Psoas muscle (tissue), 8 donors: ENCODE results near the gene TRAF3IP3. TPM values are rescaled to one million over a fixed set of nuclear protein-coding genes. Genes with fewer than 3 reads are reported as not detected.

ENCODE experiments used
- ATAC-seq, 4 donors: fragments of 200-7000 bp; cut with Tn5 transposase; one replicate each; pipeline ENCODE4 v1.9.1; 2020; ENCODE audit warnings: moderate library complexity in 3 of 4, mild to moderate bottlenecking in 2 of 4
- DNase-seq, 2 donors: peaks; one replicate each; pipeline ENCODE4 v3.0.0-alpha.2; 2020
- H3K27ac ChIP-seq: fragments of 200-600 bp; one replicate; pipeline ENCODE4 v1.8.0; 2022
- H3K27me3 ChIP-seq, 3 donors: fragments of 200-600 bp in 1 of 3; one replicate each; pipeline versions ENCODE4 v1.6.1 to v1.8.0; 2013 to 2022; ENCODE audit warnings: low read length in 2 of 3, mild to moderate bottlenecking in 2 of 3, moderate library complexity in 1 of 3; ENCODE audit not compliant: insufficient read depth in 3 of 3
- H3K36me3 ChIP-seq, 2 donors: fragments of 200-600 bp in 1 of 2; one replicate each; pipeline versions ENCODE4 v1.6.1 to v1.8.0; 2013 to 2022; ENCODE audit warnings: low read depth in 1 of 2, mild to moderate bottlenecking in 1 of 2, moderate library complexity in 1 of 2; ENCODE audit not compliant: insufficient read depth in 1 of 2
- H3K4me1 ChIP-seq: fragments of 200-600 bp; one replicate; pipeline ENCODE4 v1.8.0; 2022
- H3K4me3 ChIP-seq: fragments of 200-600 bp; one replicate; pipeline ENCODE4 v1.8.0; 2022; ENCODE audit warnings: mild to moderate bottlenecking
- H3K9me3 ChIP-seq: fragments of 200-600 bp; one replicate; pipeline ENCODE4 v1.8.0; 2022
- WGBS, 3 donors: extraction: QIAGEN DNeasy Blood & Tissue Kit; methylation state at CpG; one replicate each; pipeline versions ENCODE4 v1.1.6 to v1.1.7; 2013; 5-methylcytosine and 5-hydroxymethylcytosine counted together
- intact Hi-C, 2 donors: fragments of 100-400 bp; cut with DNase I; formaldehyde crosslinking; loops; one replicate each; pipeline versions ENCODE4 v1.11.0 to v1.14.2; 2022
- polyA plus RNA-seq, 3 donors: library from polyadenylated mRNA; stranded (reverse); fragments of 200-250 nt; gene quantifications; one replicate each; pipeline ENCODE4 v1.2.3, GENCODE V29; 2013
- total RNA-seq, 4 donors: library from RNA; stranded (reverse); fragmentation: NEBNext Ultra II Directional in 2 of 4; extraction: Animal tissue kit (Norgen Biotek cat#: 25700) in 2 of 4; gene quantifications; one replicate each; pipeline versions ENCODE4 v1.2.1 to v1.2.4, GENCODE V29; 2021 to 2023
- TF ChIP-seq, protein P1 (sequence below): fragments of 200-600 bp; IDR thresholded peaks from one replicate; pipeline ENCODE4 v1.8.0; 2022; ENCODE audit warnings: antibody characterized with exemption
- donor health status: healthy with polysubstance abuse.
- donor health status: DM: no; HTN: no; CAD: no; lungs with moderate emphysema.
- donor health status: Bipolar disorder and iron deficiency.
- donor health status: healthy.
- donor health status: DM: yes; HTN: yes; CAD: no.
- donor health status: DM: no; HTN: no; CAD: no.
- donor health status: DM: no; HTN: no; CAD: no.
- donor health status: DM: yes; HTN: yes; CAD: no.

TRAF3IP3 gene
- total and polyA plus RNA-seq, 7 donors, result 0.23 to 2.0 (median 0.84) TPM

- no peaks in the 10 kb centered on the region for H3K9me3 ChIP-seq
- H3K4me1 ChIP-seq, result no peaks in the 10 kb centered on the region
- intact Hi-C loops, result no loop called here
- no peak for DNase-seq
- no peak for ATAC-seq
- 74 to 76% (median 76%) methylated on average over 9 of the region's 9 CpGs for WGBS, 3 donors
- TF ChIP-seq, protein P1, sequence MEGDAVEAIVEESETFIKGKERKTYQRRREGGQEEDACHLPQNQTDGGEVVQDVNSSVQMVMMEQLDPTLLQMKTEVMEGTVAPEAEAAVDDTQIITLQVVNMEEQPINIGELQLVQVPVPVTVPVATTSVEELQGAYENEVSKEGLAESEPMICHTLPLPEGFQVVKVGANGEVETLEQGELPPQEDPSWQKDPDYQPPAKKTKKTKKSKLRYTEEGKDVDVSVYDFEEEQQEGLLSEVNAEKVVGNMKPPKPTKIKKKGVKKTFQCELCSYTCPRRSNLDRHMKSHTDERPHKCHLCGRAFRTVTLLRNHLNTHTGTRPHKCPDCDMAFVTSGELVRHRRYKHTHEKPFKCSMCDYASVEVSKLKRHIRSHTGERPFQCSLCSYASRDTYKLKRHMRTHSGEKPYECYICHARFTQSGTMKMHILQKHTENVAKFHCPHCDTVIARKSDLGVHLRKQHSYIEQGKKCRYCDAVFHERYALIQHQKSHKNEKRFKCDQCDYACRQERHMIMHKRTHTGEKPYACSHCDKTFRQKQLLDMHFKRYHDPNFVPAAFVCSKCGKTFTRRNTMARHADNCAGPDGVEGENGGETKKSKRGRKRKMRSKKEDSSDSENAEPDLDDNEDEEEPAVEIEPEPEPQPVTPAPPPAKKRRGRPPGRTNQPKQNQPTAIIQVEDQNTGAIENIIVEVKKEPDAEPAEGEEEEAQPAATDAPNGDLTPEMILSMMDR, result no peak
- peaks cover 0 to 24% (median 3%) of the 10 kb centered on the region in 3 donors for H3K27me3 ChIP-seq
- no peak overlapping the region for H3K27ac ChIP-seq
- H3K4me3 ChIP-seq, result no peak overlapping the region
- H3K36me3 ChIP-seq, result no peaks in the 10 kb centered on the region
These were observed 42.3 kb downstream of the TRAF3IP3 start for GRCh38 chr1:209797978-209798639.

DNA sequence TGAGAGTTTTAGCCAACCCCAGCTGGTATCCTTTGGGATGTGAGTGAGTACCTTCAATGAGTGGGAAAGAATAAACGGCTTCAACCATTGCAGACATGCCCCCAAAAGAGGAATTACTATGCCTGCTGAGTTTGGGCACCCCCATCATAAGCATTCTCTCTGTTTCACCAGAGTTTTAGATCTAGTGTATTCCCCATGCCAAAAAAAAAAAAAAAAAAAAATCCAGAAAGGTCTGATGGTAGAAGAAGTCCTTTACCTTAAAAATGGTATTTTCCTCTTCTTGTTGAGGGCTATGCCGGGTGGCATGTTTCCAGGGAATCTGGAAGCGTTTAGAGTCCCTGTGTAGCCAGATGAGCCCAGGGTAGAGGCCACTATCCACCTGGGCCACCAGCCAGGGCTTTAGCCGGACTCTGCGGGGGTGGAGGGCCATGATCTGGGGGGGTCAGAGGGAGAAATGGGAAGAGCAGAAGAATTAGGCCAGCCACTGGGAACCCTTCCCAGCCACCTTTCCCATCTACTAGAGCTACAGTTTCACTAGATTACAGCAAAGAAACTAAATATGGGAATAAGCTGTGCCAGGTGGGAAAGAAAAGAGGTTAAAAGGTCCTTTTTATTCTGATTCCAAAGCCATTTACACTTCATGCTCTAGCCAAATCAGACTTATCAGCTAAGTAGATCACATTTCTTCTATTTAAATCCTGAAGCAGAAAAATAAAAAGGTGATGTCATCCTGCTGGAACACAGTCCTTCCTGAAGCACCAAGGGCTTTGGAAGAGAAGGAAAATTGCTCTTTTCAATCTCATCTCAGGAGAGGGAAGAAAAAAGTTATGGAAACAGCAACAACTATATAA is 45.4 kb downstream of the TRAF3IP3 start:
- Histone ChIP-seq H3K4me1 (no peaks in the 10 kb centered on the region), H3K27ac (no peak overlapping the region), H3K4me3 (no peak overlapping the region), H3K9me3 (no peaks in the 10 kb centered on the region), H3K27me3 (peaks cover 0 to 19% (median 10%) of the 10 kb centered on the region in 3 donors), H3K36me3 (no peaks in the 10 kb centered on the region)
- intact Hi-C loops, result no loop called here
- peak in 1 of 2 donors; percentile 58 for DNase-seq
- WGBS, 3 donors, result 35 to 42% (median 36%) methylated on average over 5 of the region's 5 CpGs
- TF ChIP-seq, protein P1, result no peak
- ATAC-seq, result no peak

GRCh38 chr1:209802117-209802779 is 46.4 kb downstream of the TRAF3IP3 start:
- Histone ChIP-seq H3K27ac (no peak overlapping the region), H3K4me3 (no peak overlapping the region), H3K9me3 (no peaks in the 10 kb centered on the region), H3K27me3 (peaks cover 0 to 21% (median 11%) of the 10 kb centered on the region in 3 donors), H3K36me3 (no peaks in the 10 kb centered on the region), H3K4me1 (no peaks in the 10 kb centered on the region)
- DNase-seq (no peak), ATAC-seq (no peak)
- 84 to 89% (median 86%) methylated on average over 4 of the region's 4 CpGs for WGBS, 3 donors
- TF ChIP-seq, protein P1, result no peak
- intact Hi-C loops, result no loop called here

DNA sequence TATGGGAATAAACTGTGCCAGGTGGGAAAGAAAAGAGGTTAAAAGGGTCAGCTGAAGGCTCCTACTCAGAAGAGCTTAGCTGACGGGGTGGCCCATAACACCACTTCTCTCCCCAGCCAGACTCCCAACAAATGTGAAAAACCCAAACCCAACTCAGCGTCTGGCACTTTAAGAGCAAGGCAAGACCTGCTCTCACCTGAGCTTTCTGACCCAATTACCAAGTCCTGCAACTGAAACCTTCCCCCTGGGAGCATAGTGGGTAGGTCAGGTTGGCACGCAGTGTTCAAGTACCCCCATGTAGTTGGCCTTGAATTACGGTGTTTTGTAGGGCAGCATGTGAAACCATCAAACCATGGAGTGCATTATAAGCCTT is 46.9 kb downstream of the TRAF3IP3 start:
- no peak overlapping the region for H3K27ac ChIP-seq
- no peak for DNase-seq

More for the DNA sequence above, 46.9 kb downstream of the TRAF3IP3 start:
- Histone ChIP-seq H3K4me3 (no peak overlapping the region), H3K4me1 (no peaks in the 10 kb centered on the region), H3K36me3 (no peaks in the 10 kb centered on the region), H3K9me3 (no peaks in the 10 kb centered on the region), H3K27me3 (peaks cover 0 to 21% (median 11%) of the 10 kb centered on the region in 3 donors)
- ATAC-seq, result no peak
- TF ChIP-seq, protein P1, result no peak
- intact Hi-C loops, result no loop called here
- 85 to 92% (median 87%) methylated on average over 4 of the region's 4 CpGs for WGBS, 3 donors
